OCI-LY3 (cell line): ENCODE data around the gene MIGA2.

Source experiments
- EZH2phosphoT487 ChIP-seq: fragments of 200-600 bp; shearing (Covaris generic); IDR thresholded peaks from 2 replicates; pipeline ENCODE4 v1.6.1; 2018; ENCODE audit warnings: antibody characterized with exemption, mixed run types, low read depth
- TF ChIP-seq, protein P1 (sequence below): fragments of 200-600, 300-600 bp; sonication (generic); IDR thresholded peaks from 2 replicates; pipeline ENCODE4 v1.5.1; 2014; ENCODE audit warnings: antibody characterized with exemption, low read length, low read depth

- TF ChIP-seq, protein P1, sequence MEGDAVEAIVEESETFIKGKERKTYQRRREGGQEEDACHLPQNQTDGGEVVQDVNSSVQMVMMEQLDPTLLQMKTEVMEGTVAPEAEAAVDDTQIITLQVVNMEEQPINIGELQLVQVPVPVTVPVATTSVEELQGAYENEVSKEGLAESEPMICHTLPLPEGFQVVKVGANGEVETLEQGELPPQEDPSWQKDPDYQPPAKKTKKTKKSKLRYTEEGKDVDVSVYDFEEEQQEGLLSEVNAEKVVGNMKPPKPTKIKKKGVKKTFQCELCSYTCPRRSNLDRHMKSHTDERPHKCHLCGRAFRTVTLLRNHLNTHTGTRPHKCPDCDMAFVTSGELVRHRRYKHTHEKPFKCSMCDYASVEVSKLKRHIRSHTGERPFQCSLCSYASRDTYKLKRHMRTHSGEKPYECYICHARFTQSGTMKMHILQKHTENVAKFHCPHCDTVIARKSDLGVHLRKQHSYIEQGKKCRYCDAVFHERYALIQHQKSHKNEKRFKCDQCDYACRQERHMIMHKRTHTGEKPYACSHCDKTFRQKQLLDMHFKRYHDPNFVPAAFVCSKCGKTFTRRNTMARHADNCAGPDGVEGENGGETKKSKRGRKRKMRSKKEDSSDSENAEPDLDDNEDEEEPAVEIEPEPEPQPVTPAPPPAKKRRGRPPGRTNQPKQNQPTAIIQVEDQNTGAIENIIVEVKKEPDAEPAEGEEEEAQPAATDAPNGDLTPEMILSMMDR: no peak
- no peak for TF ChIP-seq EZH2phosphoT487
Observed at GRCh38 chr9:129094387-129095169, 58.2 kb downstream of the MIGA2 start.
